Measurements from ENCODE around the gene SH3RF2. TPM values are rescaled to one million over a fixed set of nuclear protein-coding genes. Genes with fewer than 3 reads are reported as not detected.

Gene SH3RF2
- total and polyA plus RNA-seq, 9 of the 15 experiments (the other 6 are each of a cell fraction or from before 2014, with no cell fraction given): 0.05 TPM; not detected in 8

DNA sequence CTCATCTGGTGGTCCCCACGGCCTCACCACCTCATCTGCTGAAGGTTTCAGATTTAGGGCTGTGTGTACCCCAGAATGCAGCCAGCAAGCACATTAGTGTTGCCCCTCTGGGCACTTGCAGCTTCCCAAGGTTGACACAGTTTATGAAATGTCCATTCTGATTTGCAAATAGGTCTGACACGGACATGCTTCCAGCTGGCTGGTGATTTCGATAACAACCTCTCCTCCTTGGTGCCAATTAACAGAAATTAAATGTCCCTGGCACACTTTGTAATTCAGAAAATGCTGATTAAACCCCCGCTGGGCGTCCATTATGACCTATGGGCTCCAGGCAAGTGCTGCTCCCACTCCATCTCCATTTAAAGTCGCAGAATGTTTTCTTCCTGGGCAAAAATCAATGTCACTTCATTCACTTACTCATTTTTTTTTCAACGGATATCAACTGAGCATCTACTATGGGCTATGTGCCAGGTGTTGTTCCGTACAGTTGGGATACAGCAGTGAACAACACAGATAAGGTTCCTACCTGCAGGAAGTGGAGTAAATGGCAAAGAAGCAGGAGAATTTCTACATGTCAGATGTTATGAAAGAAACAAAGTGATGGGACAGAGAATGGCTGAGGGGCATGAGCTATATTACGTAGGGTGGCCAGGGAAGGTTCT is 137.0 kb downstream of the SH3RF2 start:
- Histone ChIP-seq H3K27ac (ENCODE audit: extremely low read depth, low read depth, low read length) (no peak overlapping the region), H3K79me2 (ENCODE audit: control insufficient read depth, insufficient read depth, low read length) (no peaks in the 10 kb centered on the region), H4K20me1 (replicated peaks; ENCODE audit: control insufficient read depth, insufficient read depth, low read length) (no peaks in the 10 kb centered on the region), H3K9me3 (replicated peaks; ENCODE audit: control insufficient read depth, insufficient read depth, low read depth, low read length) (no peaks in the 10 kb centered on the region), H3K9ac (ENCODE audit: insufficient read depth in 1 of 2, low read depth in 2 of 2, low read length in 2 of 2) (no peak overlapping the region), H3K4me2 (ENCODE audit: insufficient read depth, low read length) (no peak overlapping the region; the same call in 1 of the 2 replicates), H3K4me1 (replicated peaks in 1 of 2; ENCODE audit: control insufficient read depth in 2 of 2, insufficient read depth in 2 of 2, low read length in 2 of 2) (no peaks in the 10 kb centered on the region; a peak in 2 of 5 replicates), H3K4me3 (no peak overlapping the region), H3K27me3 (ENCODE audit: control insufficient read depth in 2 of 2, insufficient read depth in 2 of 2, low read length in 2 of 2) (peaks cover 13 to 22% of the 10 kb centered on the region in 2 experiments; a peak in 4 of 5 replicates), H2AFZ (ENCODE audit: low read depth, low read length) (no peak overlapping the region), H3K36me3 (ENCODE audit: control insufficient read depth, insufficient read depth, low read length) (no peaks in the 10 kb centered on the region), H3K9me1 (ENCODE audit: control insufficient read depth, insufficient read depth, low read length) (no peaks in the 10 kb centered on the region)
- BruUV-seq (replicated peaks): no TSS peak
- intact Hi-C loops (cut with micrococcal nuclease): no loop called here
- no peak for FAIRE-seq
- in situ Hi-C loops (cut with MboI): loop anchor here (25.0 kb wide), 1 partner anchor 1861 kb away; no protein-coding TSS in a partner anchor
- no peak for TF ChIP-seq HOXB6 (CRISPR knock-in tag; IDR thresholded peaks at IDR 0.05; ENCODE audit: borderline replicate concordance)
- peak; percentile 37; the same call in 1 of the 2 replicates for TF ChIP-seq NFIC (IDR thresholded peaks at IDR 0.05)
- POLR2A ChIA-PET: interaction anchor here (0.6 to 1.3 kb wide), 5 partner anchors 10 to 117 kb away, joined by 3 to 4 read pairs (median 4); no protein-coding TSS in a partner anchor
- CTCF ChIA-PET (ENCODE audit: low intra/inter-chr PET ratio): no interaction called here
- no peak for DNase-seq (ENCODE audit: extremely low read depth in 1 of 4, low spot score in 3 of 4)
- ATAC-seq: no peak
- 3% methylated on average over 9 of the region's 9 CpGs for WGBS (ENCODE audit: insufficient coverage, low coverage, missing lambda C conversion rate)

DNA sequence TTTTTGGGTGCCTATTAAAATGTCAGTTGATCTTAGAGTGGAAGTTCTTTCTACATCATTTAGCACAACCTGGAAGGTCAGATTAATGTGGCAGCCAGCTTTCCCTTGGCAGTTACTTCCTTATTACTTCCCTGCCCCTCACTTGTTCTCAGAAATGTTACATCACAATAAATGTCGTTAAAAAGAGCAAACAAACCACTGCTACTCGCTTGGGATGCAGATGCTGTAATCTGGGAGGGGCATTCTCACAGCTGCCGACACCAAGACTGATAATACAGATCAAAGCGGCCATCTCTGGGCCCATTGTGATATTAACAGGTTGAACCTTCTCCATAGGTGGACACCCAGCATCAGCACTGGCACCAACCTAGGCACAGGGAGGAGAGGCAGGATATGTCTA is 139.7 kb downstream of the SH3RF2 start:
- Histone ChIP-seq H3K79me2 (ENCODE audit: control insufficient read depth, insufficient read depth, low read length) (no peaks in the 10 kb centered on the region), H3K4me2 (ENCODE audit: insufficient read depth, low read length) (no peak overlapping the region), H3K4me3 (no peak overlapping the region), H2AFZ (ENCODE audit: low read depth, low read length) (no peak overlapping the region), H3K9me1 (ENCODE audit: control insufficient read depth, insufficient read depth, low read length) (no peaks in the 10 kb centered on the region), H3K9ac (ENCODE audit: insufficient read depth in 1 of 2, low read depth in 2 of 2, low read length in 2 of 2) (no peak overlapping the region), H3K27me3 (ENCODE audit: control insufficient read depth in 2 of 2, insufficient read depth in 2 of 2, low read length in 2 of 2) (peaks cover 20 to 34% of the 10 kb centered on the region in 2 experiments; a peak in 4 of 5 replicates), H3K4me1 (replicated peaks in 1 of 2; ENCODE audit: control insufficient read depth in 2 of 2, insufficient read depth in 2 of 2, low read length in 2 of 2) (no peaks in the 10 kb centered on the region; a peak in 2 of 5 replicates), H3K9me3 (replicated peaks; ENCODE audit: control insufficient read depth, insufficient read depth, low read depth, low read length) (no peaks in the 10 kb centered on the region), H3K36me3 (ENCODE audit: control insufficient read depth, insufficient read depth, low read length) (no peaks in the 10 kb centered on the region), H3K27ac (ENCODE audit: extremely low read depth, low read depth, low read length) (no peak overlapping the region), H4K20me1 (replicated peaks; ENCODE audit: control insufficient read depth, insufficient read depth, low read length) (no peaks in the 10 kb centered on the region)
- DNase-seq (ENCODE audit: extremely low read depth in 1 of 4, low spot score in 3 of 4): no peak
- FAIRE-seq: no peak
- POLR2A ChIA-PET: no interaction called here
- WGBS (ENCODE audit: insufficient coverage, low coverage, missing lambda C conversion rate): 3% methylated on average over 4 of the region's 4 CpGs
- no TSS peak for BruUV-seq (replicated peaks)
- TF ChIP-seq CTBP1 (IDR thresholded peaks at IDR 0.05; ENCODE audit: borderline replicate concordance) (0 out of 2 replicates have a peak, but pooled peaks have one; percentile 59), RCOR1 (IDR thresholded peaks at IDR 0.05; ENCODE audit: borderline replicate concordance in 1 of 2, low read depth in 2 of 2, low read length in 2 of 2) (0 out of 4 replicates have a peak, but pooled peaks of 1 of the 2 experiments have one; percentile 11), U2AF1 (optimal IDR thresholded peaks at IDR 0.05; ENCODE audit: low read depth, low read length) (no peak), CEBPG (CRISPR knock-in tag; IDR thresholded peaks at IDR 0.05) (no peak), CEBPG (tag; conservative IDR thresholded peaks at IDR 0.05 in 1 of 2, IDR thresholded peaks at IDR 0.05 in 1 of 2) (peak in 1 of 2 experiments; percentile 58; a peak in 1 of 4 replicates), SOX6 (IDR thresholded peaks at IDR 0.05) (peak; percentile 61; the same call in 1 of the 2 replicates)
- 0 out of 3 replicates have a peak, but pooled peaks have one; percentile 23 for ATAC-seq
- intact Hi-C loops (cut with micrococcal nuclease) (no loop called here), in situ Hi-C loops (cut with MboI) (no loop called here)
- CTCF ChIA-PET (ENCODE audit: low intra/inter-chr PET ratio): interaction anchor here (0.6 kb wide), 1 partner anchor 222 kb away, joined by 4 read pairs; no protein-coding TSS in a partner anchor

All from K562 (cell line).